ENCODE measurements around the gene HACD3. TPM values are rescaled to one million over a fixed set of nuclear protein-coding genes. Genes with fewer than 3 reads are reported as not detected.
A peak's percentile ranks its signal among the peaks of the same experiment; 100 is the strongest.

HACD3 gene
- total and polyA plus RNA-seq, 2 of the 13 experiments (the other 11 are each of a cell fraction or from before 2014, with no cell fraction given): 73.6 to 161 TPM

DNA sequence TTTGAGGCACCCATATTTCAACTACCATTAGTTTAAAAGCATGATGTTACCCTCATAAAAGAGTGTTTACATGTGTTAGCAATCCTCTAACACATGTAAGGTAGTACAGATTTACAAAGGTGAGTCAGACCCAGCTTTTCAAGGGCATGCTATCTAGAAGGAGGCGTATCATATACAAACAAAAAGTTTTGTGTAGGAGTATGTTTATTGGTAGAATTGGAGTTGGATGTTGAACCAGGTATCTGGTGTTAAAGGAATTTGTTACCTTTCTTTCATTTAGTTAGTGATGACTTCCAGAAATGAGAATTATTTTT, 2.4 kb downstream of the HACD3 start (continued):
- TF ChIP-seq SAP130 (CRISPR knock-in tag; IDR thresholded peaks at IDR 0.05; ENCODE audit: low read depth) (peak; percentile 59; the same call in 1 of the 2 replicates), GATAD2A (CRISPR knock-in tag; IDR thresholded peaks at IDR 0.05) (peak; percentile 52; the same call in 1 of the 2 replicates), SIN3A (IDR thresholded peaks at IDR 0.05; ENCODE audit: borderline replicate concordance, low read depth, low read length) (peak; percentile 24; the same call in 1 of the 2 replicates), MXI1 (IDR thresholded peaks at IDR 0.05; ENCODE audit: borderline replicate concordance, low read depth, low read length) (peak; percentile 47; the same call in 1 of the 3 replicates), CCAR2 (optimal IDR thresholded peaks at IDR 0.05; ENCODE audit: low read depth, low read length) (no peak), ZNF124 (CRISPR knock-in tag; IDR thresholded peaks at IDR 0.05) (no peak), KLF9 (CRISPR knock-in tag; IDR thresholded peaks at IDR 0.05; ENCODE audit: low read depth) (no peak), ZNF501 (CRISPR knock-in tag; IDR thresholded peaks at IDR 0.05) (no peak), SMARCC2 (IDR thresholded peaks at IDR 0.05) (no peak), ZNF264 (CRISPR knock-in tag; IDR thresholded peaks at IDR 0.05) (no peak), NFATC3 (CRISPR knock-in tag; IDR thresholded peaks at IDR 0.05) (no peak), FOXA1 (IDR thresholded peaks at IDR 0.05) (no peak), FOXA1 (CRISPR knock-in tag; IDR thresholded peaks at IDR 0.05) (peak; percentile 67), POLR2AphosphoS2 (IDR thresholded peaks at IDR 0.05; ENCODE audit: low read depth, low read length) (no peak), MAFF (IDR thresholded peaks at IDR 0.05; ENCODE audit: low read depth, low read length) (no peak), ZNF674 (CRISPR knock-in tag; IDR thresholded peaks at IDR 0.05; ENCODE audit: low read depth) (no peak)
- TF ChIP-seq, protein P1, sequence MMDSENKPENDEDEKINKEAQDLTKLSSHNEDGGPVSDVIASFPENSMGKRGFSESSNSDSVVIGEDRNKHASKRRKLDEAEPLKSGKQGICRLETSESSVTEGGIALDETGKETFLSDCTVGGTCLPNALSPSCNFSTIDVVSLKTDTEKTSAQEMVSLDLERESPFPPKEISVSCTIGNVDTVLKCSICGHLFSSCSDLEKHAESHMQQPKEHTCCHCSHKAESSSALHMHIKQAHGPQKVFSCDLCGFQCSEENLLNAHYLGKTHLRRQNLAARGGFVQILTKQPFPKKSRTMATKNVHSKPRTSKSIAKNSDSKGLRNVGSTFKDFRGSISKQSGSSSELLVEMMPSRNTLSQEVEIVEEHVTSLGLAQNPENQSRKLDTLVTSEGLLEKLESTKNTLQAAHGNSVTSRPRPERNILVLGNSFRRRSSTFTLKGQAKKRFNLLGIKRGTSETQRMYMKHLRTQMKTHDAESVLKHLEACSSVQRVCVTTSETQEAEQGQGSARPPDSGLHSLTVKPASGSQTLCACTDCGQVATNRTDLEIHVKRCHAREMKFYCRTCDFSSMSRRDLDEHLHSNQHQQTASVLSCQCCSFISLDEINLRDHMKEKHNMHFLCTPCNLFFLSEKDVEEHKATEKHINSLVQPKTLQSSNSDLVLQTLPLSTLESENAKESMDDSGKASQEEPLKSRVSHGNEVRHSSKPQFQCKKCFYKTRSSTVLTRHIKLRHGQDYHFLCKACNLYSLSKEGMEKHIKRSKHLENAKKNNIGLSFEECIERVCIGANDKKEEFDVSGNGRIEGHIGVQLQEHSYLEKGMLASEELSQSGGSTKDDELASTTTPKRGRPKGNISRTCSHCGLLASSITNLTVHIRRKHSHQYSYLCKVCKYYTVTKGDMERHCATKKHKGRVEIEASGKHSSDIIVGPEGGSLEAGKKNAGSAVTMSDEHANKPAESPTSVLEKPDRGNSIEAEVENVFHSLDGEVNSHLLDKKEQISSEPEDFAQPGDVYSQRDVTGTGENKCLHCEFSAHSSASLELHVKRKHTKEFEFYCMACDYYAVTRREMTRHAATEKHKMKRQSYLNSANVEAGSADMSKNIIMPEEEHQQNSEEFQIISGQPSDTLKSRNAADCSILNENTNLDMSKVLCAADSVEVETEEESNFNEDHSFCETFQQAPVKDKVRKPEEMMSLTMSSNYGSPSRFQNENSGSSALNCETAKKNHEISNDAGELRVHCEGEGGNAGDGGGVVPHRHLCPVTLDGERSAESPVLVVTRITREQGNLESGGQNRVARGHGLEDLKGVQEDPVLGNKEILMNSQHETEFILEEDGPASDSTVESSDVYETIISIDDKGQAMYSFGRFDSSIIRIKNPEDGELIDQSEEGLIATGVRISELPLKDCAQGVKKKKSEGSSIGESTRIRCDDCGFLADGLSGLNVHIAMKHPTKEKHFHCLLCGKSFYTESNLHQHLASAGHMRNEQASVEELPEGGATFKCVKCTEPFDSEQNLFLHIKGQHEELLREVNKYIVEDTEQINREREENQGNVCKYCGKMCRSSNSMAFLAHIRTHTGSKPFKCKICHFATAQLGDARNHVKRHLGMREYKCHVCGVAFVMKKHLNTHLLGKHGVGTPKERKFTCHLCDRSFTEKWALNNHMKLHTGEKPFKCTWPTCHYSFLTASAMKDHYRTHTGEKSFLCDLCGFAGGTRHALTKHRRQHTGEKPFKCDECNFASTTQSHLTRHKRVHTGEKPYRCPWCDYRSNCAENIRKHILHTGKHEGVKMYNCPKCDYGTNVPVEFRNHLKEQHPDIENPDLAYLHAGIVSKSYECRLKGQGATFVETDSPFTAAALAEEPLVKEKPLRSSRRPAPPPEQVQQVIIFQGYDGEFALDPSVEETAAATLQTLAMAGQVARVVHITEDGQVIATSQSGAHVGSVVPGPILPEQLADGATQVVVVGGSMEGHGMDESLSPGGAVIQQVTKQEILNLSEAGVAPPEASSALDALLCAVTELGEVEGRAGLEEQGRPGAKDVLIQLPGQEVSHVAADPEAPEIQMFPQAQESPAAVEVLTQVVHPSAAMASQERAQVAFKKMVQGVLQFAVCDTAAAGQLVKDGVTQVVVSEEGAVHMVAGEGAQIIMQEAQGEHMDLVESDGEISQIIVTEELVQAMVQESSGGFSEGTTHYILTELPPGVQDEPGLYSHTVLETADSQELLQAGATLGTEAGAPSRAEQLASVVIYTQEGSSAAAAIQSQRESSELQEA (CRISPR knock-in tag; IDR thresholded peaks at IDR 0.05; ENCODE audit: not compliant biosample characterization): no peak
- TF ChIP-seq, protein P2, sequence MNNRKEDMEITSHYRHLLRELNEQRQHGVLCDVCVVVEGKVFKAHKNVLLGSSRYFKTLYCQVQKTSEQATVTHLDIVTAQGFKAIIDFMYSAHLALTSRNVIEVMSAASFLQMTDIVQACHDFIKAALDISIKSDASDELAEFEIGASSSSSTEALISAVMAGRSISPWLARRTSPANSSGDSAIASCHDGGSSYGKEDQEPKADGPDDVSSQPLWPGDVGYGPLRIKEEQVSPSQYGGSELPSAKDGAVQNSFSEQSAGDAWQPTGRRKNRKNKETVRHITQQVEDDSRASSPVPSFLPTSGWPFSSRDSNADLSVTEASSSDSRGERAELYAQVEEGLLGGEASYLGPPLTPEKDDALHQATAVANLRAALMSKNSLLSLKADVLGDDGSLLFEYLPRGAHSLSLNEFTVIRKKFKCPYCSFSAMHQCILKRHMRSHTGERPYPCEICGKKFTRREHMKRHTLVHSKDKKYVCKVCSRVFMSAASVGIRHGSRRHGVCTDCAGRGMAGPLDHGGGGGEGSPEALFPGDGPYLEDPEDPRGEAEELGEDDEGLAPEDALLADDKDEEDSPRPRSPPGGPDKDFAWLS (CRISPR knock-in tag; IDR thresholded peaks at IDR 0.05; ENCODE audit: borderline replicate concordance): no peak
- TF ChIP-seq, protein P3, sequence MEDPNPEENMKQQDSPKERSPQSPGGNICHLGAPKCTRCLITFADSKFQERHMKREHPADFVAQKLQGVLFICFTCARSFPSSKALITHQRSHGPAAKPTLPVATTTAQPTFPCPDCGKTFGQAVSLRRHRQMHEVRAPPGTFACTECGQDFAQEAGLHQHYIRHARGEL (CRISPR knock-in tag; IDR thresholded peaks at IDR 0.05): no peak
- TF ChIP-seq, protein P4, sequence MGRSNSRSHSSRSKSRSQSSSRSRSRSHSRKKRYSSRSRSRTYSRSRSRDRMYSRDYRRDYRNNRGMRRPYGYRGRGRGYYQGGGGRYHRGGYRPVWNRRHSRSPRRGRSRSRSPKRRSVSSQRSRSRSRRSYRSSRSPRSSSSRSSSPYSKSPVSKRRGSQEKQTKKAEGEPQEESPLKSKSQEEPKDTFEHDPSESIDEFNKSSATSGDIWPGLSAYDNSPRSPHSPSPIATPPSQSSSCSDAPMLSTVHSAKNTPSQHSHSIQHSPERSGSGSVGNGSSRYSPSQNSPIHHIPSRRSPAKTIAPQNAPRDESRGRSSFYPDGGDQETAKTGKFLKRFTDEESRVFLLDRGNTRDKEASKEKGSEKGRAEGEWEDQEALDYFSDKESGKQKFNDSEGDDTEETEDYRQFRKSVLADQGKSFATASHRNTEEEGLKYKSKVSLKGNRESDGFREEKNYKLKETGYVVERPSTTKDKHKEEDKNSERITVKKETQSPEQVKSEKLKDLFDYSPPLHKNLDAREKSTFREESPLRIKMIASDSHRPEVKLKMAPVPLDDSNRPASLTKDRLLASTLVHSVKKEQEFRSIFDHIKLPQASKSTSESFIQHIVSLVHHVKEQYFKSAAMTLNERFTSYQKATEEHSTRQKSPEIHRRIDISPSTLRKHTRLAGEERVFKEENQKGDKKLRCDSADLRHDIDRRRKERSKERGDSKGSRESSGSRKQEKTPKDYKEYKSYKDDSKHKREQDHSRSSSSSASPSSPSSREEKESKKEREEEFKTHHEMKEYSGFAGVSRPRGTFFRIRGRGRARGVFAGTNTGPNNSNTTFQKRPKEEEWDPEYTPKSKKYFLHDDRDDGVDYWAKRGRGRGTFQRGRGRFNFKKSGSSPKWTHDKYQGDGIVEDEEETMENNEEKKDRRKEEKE (IDR thresholded peaks at IDR 0.05): no peak

Data from HepG2 (cell line).